NCI-H526 (cell line): ENCODE measurements around the gene EN1.
A peak's percentile ranks its signal among the peaks of the same experiment; 100 is the strongest.

Experiments used
- DNase-seq, 2 experiments: peaks; one replicate each; lab custom pipeline; 2025; lab: John Stamatoyannopoulos, UW

EN1 gene

DNA sequence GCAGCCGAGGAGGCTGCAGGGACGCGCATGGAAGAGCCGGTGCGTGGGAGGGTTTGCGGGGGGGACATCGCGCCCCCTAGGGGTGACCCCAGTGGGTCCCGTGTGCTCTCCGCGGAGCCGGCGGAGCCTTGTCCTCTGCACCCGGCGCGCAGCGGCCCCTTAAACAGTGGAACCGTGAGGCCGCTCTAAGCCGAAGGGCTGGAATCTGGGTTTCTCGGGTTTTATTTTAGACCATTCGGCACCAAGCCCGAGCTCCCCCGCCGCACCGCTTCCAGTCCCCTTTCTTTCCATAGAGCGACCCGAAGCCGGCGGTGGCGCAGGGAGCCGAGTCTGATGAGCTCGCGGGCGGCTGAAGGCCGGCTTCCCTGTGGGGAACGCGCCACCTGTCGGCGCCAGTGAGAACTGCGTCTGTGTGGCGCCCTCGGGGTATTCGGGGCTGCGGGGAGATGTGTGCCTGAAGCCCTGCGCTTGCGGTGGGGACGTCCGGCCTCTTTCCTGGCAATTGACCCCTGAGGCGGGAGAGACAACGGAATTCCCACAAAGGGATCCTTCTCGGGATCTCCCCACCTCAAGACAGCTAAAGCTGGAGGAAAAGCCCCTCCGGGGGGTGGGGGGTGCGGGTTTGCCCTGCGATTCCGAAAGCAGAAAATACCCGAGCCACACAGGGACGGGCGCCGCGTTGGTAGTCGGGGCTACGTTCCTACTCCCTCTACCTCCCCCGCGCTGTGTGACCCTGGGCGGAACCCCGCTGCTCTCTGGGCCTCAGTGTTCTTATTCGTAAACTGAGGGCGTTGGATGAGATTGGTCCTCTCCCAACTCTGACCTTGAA is 8.2 kb upstream of the EN1 start:
- peak; percentile 83 to 94 for DNase-seq

- DNase-seq = no peak
These were observed 7.3 kb upstream of the EN1 start for GRCh38 chr2:118854507-118855345.

GRCh38 chr2:118853651-118854291 is 6.3 kb upstream of the EN1 start:
- DNase-seq = peak in 1 of 2 experiments; percentile 11

GRCh38 chr2:118853129-118853640 is 5.7 kb upstream of the EN1 start:
- no peak for DNase-seq

- DNase-seq = no peak
These were observed 5.2 kb upstream of the EN1 start for GRCh38 chr2:118852605-118853128.

GRCh38 chr2:118851650-118852049 is 4.2 kb upstream of the EN1 start:
- DNase-seq = peak in 1 of 2 experiments; percentile 28

- peak in 1 of 2 experiments; percentile 19 for DNase-seq
These were observed 3.5 kb upstream of the EN1 start for GRCh38 chr2:118850901-118851415.

GRCh38 chr2:118850168-118850900 is 2.9 kb upstream of the EN1 start:
- peak in 1 of 2 experiments; percentile 34 for DNase-seq

DNA sequence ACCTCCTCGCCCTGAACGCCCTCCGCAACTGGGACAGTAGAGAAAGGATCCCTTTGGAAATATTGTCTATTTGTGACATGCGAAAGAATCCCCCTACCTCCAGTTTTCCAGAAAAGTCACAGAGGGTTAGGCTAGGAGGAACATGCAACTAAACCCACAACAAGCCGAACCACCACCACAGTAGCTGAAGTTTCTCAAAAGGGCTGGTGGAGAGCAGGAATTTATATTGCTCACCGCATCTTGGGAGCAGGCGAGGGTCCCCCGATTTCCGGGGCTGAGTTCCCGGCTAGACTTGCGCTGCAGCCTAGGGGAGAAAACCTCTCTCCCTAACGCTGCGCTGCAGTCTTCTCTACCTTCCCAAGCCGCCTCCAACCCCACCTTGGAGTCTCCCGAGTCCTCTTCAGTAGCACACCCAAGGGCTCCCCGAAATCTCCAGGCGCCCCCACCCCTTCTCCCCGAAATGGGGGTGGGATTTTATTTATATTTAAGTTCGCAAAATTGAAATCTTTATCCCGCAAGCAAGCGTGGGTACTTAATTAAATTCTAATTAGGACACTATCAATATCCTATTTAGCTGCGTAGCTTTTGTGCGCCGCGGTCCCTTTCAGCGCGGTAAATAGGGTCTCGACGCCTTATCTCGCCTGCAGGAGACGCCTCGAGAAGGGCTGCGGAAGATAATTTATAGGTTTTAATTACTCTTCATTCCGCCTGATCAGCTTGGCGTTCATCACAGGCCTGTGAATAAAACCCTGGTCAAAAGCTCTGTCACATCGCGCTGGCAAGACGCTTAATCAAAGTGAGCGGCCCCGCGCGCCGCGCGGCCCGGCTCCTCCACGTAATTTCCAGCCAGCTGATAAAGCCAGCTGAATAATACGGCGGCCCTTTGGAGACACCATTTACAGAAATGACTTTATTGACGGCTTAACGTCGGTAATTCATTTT is 2.0 kb upstream of the EN1 start:
- no peak for DNase-seq

- DNase-seq = no peak
These were observed 1.2 kb upstream of the EN1 start for GRCh38 chr2:118848381-118849225.

DNA sequence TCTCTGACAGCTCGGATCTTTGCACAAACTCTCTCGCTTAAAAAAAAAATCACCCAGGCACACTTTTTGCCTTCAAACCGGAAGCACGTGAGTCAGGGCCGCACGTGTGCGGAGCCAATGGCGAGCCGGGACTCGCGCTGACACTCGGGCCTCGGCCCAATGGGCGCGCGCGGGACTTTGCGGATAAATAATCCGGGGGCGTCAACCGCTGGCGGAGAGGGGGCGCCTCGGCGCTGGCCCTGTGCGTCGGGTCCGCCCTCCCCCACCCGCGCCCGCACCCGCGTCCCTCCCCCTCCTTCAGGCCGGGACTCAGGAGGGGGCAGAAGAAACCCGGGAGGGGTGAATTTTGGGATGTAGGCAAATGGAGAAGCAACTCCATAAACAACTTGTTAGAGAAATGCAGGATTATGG is 319 bp upstream of the EN1 start:
- DNase-seq = peak; percentile 95 to 98

DNA sequence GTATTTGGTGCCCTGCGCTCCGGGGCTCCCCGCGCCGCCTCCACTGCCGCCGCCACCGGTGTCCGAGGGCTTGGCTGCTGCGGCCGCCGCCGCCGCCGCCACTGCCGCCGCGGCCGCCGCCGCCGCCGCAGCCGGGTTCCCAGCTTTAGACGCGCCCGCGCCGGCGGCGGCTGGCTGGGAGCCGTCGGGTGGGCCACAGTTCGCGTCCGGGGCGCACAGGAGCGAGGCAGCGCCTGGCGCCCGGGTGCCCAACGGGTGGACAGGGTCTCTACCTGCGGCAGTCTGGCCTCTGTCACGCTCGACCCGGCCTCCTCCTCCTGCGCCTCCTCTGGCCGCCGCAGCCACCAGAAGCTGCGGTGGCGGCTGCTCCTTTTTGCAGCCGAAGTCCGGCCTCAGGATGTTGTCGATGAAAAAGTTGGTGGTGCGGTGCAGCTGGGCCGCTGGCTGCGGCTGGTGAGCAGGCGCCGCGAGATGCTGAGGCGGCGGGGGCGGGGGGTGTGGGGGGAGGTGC is 951 bp downstream of the EN1 start:
- DNase-seq = no peak

DNA sequence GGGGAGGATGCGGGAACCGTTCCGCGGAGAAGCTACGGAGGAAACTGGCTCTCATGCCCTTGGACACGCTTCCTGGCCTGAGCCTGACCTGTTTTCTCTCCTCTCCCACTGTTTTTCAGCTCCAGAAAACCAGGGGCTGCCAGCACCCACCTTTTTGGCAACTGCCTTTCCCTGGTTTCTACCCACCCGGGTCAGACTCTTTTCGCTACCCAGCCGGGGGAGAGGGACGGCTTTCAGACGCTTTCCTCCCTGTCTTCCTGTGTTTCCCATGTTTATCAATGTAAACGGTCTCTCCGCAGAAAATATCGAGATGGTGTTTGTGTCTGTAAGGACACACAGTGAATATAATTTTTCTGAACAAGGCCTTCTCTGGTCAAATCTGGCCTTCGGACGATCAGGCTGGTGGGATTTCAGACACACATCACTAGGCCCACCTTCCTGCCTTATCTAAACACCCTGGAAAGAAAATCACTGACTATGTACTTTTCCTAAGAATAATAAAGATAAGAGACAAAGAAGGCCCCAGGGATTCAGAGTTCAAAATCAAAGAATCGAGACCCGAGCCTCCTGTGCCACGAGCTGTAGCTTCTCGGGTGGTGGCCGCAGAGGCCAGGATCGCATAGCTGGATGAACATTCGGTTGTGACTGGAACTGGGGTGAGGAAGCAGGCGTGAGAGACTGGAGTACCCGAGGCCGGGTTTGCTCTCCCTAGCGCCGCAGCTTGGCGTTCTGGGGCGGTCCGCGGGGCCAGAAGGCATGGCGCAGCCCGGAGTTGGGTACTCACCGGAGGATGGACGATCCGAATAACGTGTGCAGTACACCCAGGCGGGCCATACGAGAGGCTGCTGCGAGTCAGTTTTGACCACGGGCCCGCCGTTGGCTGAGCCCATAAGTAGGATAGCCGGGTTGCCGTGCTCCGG is 1.7 kb downstream of the EN1 start:
- DNase-seq = no peak

GRCh38 chr2:118845005-118845521 is 2.4 kb downstream of the EN1 start:
- no peak for DNase-seq

GRCh38 chr2:118844261-118845004 is 3.0 kb downstream of the EN1 start:
- peak in 1 of 2 experiments; percentile 76 for DNase-seq

DNA sequence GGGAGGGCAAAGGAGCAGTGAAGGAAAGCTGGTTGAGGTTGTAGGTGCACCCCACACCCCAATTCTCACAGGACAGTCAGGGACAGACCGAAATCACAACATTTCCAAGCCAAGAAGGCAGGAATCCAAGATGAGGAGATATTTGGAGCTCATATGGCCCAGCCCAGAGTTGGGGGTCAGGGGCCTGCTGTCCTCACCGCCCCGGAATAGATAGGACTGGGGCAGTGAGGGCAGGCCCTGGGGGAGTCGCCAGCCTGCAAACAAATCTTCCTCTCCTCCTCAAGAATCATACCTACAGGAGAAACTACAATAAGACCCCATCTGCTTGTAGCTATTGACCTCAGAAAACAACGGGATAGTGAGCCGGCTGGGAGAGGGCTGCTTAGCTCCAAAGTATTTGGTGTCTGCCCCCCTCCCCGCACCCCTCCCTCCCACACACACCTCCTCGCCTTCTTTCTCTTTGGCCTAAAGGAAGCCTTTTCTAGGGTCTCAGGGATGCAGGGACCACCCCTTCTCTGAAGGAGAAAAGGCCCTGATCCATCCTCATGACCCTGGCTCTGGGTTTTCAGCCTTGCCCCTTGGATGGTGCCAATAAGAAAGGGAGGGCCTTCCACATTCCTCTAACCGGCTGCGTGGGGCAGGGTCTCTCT is 3.8 kb downstream of the EN1 start:
- no peak for DNase-seq
